GM12878 (cell line): ENCODE data around the gene GALE. TPM values are rescaled to one million over a fixed set of nuclear protein-coding genes. Genes with fewer than 3 reads are reported as not detected.

ENCODE experiments used
- ATF7 ChIP-seq: fragments of 450-650 bp; IDR thresholded peaks from 2 replicates; pipeline ENCODE4 v1.6.1; 2016; ENCODE audit warnings: low read depth, mild to moderate bottlenecking
- BACH1 ChIP-seq: fragments of 450-650 bp; IDR thresholded peaks from 2 replicates; pipeline ENCODE4 v1.6.1; 2017; ENCODE audit warnings: mild to moderate bottlenecking, borderline replicate concordance
- BCL11A ChIP-seq: IDR thresholded peaks from 2 replicates; pipeline ENCODE4 v1.6.1; 2011; ENCODE audit warnings: low read depth, low read length
- BHLHE40 ChIP-seq, 2 experiments: fragments of 450-650 bp in 1 of 2; IDR thresholded peaks; 2 replicates each; pipeline ENCODE4 v1.6.1; 2011 to 2017; ENCODE audit warnings: low read depth in 2 of 2, borderline replicate concordance in 1 of 2, improper control_type of control experiment in 1 of 2, low read length in 1 of 2, mild to moderate bottlenecking in 1 of 2
- FOXM1 ChIP-seq: IDR thresholded peaks from 2 replicates; pipeline ENCODE4 v1.6.1; 2012; ENCODE audit warnings: low read depth, mild to moderate bottlenecking, inconsistent platforms, low read length, moderate library complexity
- HDGF ChIP-seq: fragments of 450-650 bp; IDR thresholded peaks from 2 replicates; pipeline ENCODE4 v1.6.1; 2016; ENCODE audit warnings: antibody characterized with exemption
- KLF5 ChIP-seq: fragments of 450-650 bp; IDR thresholded peaks from 2 replicates; pipeline ENCODE4 v1.6.1; 2014; ENCODE audit warnings: mild to moderate bottlenecking; ENCODE audit not compliant: partially characterized antibody
- LARP7 ChIP-seq: fragments of 450-650 bp; IDR thresholded peaks from 2 replicates; pipeline ENCODE4 v1.6.1; 2017; ENCODE audit warnings: mild to moderate bottlenecking
- NBN ChIP-seq: fragments of 450-650 bp; IDR thresholded peaks from 2 replicates; pipeline ENCODE4 v1.6.1; 2016
- PAX5 ChIP-seq: IDR thresholded peaks from 2 replicates; pipeline ENCODE4 v1.6.1; 2011; ENCODE audit warnings: low read depth, low read length, borderline replicate concordance
- POLR2AphosphoS2 ChIP-seq: IDR thresholded peaks from 2 replicates; pipeline ENCODE4 v1.6.1; 2011; ENCODE audit warnings: low read depth, mild to moderate bottlenecking, low read length, improper control_type of control experiment, moderate library complexity
- RCOR1 ChIP-seq: conservative IDR thresholded peaks from 2 replicates; pipeline ENCODE4 v1.6.1; 2012; ENCODE audit warnings: low read depth, low read length, improper control_type of control experiment
- SMARCA5 ChIP-seq: fragments of 450-650 bp; IDR thresholded peaks from 2 replicates; pipeline ENCODE4 v1.6.1; 2017; ENCODE audit warnings: mild to moderate bottlenecking
- TBL1XR1 ChIP-seq: IDR thresholded peaks from 2 replicates; pipeline ENCODE4 v1.6.1; 2012; ENCODE audit warnings: low read depth, low read length, improper control_type of control experiment
- ZNF622 ChIP-seq: fragments of 450-650 bp; IDR thresholded peaks from 2 replicates; pipeline ENCODE4 v1.6.1; 2017; ENCODE audit warnings: mild to moderate bottlenecking, inconsistent platforms
- ZSCAN29 ChIP-seq: fragments of 450-650 bp; IDR thresholded peaks from 2 replicates; pipeline ENCODE4 v1.6.1; 2017; ENCODE audit warnings: mild to moderate bottlenecking, moderate library complexity
- polyA plus RNA-seq, 11 experiments: library from polyadenylated mRNA; depleted of rRNA in 4 of 11; unstranded in 6 of 11; stranded (reverse) in 5 of 11; fragments of >200 nt; fragmentation: Nextera tagmentation in 4 of 11; fragmentation: Illumina TruSeq in 1 of 11; extraction: Ambion mirVana in 4 of 11; extraction: Trizol in 1 of 11; gene quantifications; 1 replicate in 1 of 11; 2 replicates in 10 of 11; pipeline versions ENCODE4 v1.2.1 to v1.2.3, GENCODE V29; 2011 to 2016; ENCODE audit warnings: inconsistent platforms in 2 of 11, missing spikeins in 2 of 11, low read depth in 1 of 11
- total RNA-seq, 4 experiments: library from RNA; depleted of rRNA in 3 of 4; stranded (reverse); fragments of >200 nt in 3 of 4; fragmentation: Illumina TruSeq in 1 of 4; extraction: Trizol in 1 of 4; gene quantifications; 2 replicates each; pipeline versions ENCODE4 v1.2.1 to v1.2.3, GENCODE V29; 2013 to 2021
- TF ChIP-seq, protein P1 (sequence below): fragments of 450-650 bp; IDR thresholded peaks from 2 replicates; pipeline ENCODE4 v1.6.1; 2016; ENCODE audit warnings: mild to moderate bottlenecking
- TF ChIP-seq, protein P2 (sequence below): fragments of 450-650 bp; IDR thresholded peaks from 2 replicates; pipeline ENCODE4 v1.6.1; 2017; ENCODE audit warnings: mild to moderate bottlenecking, moderate library complexity
- TF ChIP-seq, protein P3 (sequence below): fragments of 450-650 bp; IDR thresholded peaks from 2 replicates; pipeline ENCODE4 v1.6.1; 2018; ENCODE audit warnings: borderline replicate concordance, mild to moderate bottlenecking; ENCODE audit not compliant: partially characterized antibody
- TF ChIP-seq, protein P4 (sequence below): IDR thresholded peaks from 2 replicates; pipeline ENCODE4 v1.6.1; 2012; ENCODE audit warnings: low read length, inconsistent platforms
- TF ChIP-seq, protein P5 (sequence below): IDR thresholded peaks from 2 replicates; pipeline ENCODE4 v1.6.1; 2012; ENCODE audit warnings: low read depth, low read length, improper control_type of control experiment

The GALE gene
- total and polyA plus RNA-seq, 10 of the 15 experiments (the other 5 are each of a cell fraction or from before 2014, with no cell fraction given), result 4.2 to 93.7 (median 40.4) TPM

DNA sequence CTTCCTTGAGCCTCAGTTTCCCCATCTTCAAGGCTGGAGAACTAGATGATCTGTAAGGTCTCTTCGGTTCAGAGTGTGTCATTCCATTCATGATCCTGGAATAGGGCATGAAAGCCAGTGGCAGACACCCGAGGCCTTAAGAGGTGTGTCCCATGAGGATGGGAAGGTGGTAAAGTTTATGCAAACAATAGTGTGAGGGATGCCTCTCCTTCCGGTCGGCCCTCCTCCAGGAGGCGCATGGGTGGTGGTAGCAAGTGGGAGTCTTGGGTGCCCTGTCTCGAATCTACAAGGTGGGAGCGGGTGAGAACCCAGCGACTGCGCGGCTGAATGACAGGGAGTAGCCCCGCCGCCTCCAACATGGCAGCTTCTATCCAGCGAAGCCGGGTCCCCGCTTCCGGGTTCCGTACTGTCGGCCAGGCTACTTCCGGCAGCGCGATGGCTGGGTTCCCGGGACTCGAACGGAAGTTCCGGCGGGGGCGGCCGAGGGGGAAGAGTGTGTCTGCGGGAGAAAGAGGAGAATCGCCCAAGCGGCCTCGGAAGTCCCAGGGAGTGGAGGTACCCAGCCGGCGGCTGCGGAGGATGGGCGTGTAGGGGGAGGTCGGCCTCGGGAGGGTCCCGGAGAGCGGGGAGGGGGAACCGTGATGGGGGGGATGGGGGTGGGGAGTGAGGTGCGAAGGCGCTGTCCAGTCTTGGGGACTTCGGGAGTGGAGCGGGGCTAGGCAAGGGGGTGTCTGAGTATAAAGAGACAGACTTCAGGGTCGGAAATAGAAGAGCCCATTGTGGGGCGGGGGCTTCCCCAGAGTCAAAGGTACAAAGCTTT is 9.6 kb downstream of the GALE start, which contains the start of gene LYPLA2 (continued):
- TF ChIP-seq PAX5 (0 out of 2 replicates have a peak, but pooled peaks have one; percentile 6), HDGF (no peak), BHLHE40 (IDR thresholded peaks at IDR 0.05; ENCODE audit: borderline replicate concordance in 1 of 2, low read depth in 2 of 2, low read length in 1 of 2) (peak in 1 of 2 experiments; percentile 40; a peak in 1 of 4 replicates), FOXM1 (no peak), POLR2AphosphoS2 (peak; percentile 57; the same call in 1 of the 2 replicates), LARP7 (peak; percentile 40; the same call in 1 of the 2 replicates), KLF5 (no peak), BCL11A (no peak), SMARCA5 (no peak), ZNF622 (no peak), NBN (peak; percentile 64; the same call in 1 of the 2 replicates), ZSCAN29 (no peak), BACH1 (0 out of 2 replicates have a peak, but pooled peaks have one; percentile 61), TBL1XR1 (0 out of 2 replicates have a peak, but pooled peaks have one; percentile 62), ATF7 (peak; percentile 23; the same call in 1 of the 2 replicates), RCOR1 (no peak)
- TF ChIP-seq, protein P1, sequence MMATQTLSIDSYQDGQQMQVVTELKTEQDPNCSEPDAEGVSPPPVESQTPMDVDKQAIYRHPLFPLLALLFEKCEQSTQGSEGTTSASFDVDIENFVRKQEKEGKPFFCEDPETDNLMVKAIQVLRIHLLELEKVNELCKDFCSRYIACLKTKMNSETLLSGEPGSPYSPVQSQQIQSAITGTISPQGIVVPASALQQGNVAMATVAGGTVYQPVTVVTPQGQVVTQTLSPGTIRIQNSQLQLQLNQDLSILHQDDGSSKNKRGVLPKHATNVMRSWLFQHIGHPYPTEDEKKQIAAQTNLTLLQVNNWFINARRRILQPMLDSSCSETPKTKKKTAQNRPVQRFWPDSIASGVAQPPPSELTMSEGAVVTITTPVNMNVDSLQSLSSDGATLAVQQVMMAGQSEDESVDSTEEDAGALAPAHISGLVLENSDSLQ, result peak; percentile 94
- TF ChIP-seq, protein P2, sequence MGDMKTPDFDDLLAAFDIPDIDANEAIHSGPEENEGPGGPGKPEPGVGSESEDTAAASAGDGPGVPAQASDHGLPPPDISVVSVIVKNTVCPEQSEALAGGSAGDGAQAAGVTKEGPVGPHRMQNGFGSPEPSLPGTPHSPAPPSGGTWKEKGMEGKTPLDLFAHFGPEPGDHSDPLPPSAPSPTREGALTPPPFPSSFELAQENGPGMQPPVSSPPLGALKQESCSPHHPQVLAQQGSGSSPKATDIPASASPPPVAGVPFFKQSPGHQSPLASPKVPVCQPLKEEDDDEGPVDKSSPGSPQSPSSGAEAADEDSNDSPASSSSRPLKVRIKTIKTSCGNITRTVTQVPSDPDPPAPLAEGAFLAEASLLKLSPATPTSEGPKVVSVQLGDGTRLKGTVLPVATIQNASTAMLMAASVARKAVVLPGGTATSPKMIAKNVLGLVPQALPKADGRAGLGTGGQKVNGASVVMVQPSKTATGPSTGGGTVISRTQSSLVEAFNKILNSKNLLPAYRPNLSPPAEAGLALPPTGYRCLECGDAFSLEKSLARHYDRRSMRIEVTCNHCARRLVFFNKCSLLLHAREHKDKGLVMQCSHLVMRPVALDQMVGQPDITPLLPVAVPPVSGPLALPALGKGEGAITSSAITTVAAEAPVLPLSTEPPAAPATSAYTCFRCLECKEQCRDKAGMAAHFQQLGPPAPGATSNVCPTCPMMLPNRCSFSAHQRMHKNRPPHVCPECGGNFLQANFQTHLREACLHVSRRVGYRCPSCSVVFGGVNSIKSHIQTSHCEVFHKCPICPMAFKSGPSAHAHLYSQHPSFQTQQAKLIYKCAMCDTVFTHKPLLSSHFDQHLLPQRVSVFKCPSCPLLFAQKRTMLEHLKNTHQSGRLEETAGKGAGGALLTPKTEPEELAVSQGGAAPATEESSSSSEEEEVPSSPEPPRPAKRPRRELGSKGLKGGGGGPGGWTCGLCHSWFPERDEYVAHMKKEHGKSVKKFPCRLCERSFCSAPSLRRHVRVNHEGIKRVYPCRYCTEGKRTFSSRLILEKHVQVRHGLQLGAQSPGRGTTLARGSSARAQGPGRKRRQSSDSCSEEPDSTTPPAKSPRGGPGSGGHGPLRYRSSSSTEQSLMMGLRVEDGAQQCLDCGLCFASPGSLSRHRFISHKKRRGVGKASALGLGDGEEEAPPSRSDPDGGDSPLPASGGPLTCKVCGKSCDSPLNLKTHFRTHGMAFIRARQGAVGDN, result no peak
- TF ChIP-seq, protein P3, sequence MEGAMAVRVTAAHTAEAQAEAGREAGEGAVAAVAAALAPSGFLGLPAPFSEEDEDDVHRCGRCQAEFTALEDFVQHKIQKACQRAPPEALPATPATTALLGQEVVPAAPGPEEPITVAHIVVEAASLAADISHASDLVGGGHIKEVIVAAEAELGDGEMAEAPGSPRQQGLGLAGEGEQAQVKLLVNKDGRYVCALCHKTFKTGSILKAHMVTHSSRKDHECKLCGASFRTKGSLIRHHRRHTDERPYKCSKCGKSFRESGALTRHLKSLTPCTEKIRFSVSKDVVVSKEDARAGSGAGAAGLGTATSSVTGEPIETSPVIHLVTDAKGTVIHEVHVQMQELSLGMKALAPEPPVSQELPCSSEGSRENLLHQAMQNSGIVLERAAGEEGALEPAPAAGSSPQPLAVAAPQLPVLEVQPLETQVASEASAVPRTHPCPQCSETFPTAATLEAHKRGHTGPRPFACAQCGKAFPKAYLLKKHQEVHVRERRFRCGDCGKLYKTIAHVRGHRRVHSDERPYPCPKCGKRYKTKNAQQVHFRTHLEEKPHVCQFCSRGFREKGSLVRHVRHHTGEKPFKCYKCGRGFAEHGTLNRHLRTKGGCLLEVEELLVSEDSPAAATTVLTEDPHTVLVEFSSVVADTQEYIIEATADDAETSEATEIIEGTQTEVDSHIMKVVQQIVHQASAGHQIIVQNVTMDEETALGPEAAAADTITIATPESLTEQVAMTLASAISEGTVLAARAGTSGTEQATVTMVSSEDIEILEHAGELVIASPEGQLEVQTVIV, result peak; percentile 86
- TF ChIP-seq, protein P4, sequence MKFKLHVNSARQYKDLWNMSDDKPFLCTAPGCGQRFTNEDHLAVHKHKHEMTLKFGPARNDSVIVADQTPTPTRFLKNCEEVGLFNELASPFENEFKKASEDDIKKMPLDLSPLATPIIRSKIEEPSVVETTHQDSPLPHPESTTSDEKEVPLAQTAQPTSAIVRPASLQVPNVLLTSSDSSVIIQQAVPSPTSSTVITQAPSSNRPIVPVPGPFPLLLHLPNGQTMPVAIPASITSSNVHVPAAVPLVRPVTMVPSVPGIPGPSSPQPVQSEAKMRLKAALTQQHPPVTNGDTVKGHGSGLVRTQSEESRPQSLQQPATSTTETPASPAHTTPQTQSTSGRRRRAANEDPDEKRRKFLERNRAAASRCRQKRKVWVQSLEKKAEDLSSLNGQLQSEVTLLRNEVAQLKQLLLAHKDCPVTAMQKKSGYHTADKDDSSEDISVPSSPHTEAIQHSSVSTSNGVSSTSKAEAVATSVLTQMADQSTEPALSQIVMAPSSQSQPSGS, result no peak
- TF ChIP-seq, protein P5, sequence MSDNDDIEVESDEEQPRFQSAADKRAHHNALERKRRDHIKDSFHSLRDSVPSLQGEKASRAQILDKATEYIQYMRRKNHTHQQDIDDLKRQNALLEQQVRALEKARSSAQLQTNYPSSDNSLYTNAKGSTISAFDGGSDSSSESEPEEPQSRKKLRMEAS, result 0 out of 2 replicates have a peak, but pooled peaks have one; percentile 39
